ENCODE data around the gene SH3BP2. TPM values are rescaled to one million over a fixed set of nuclear protein-coding genes. Genes with fewer than 3 reads are reported as not detected.

Gene SH3BP2
- total RNA-seq, 1 donor from 2014 or later = 102 TPM

DNA sequence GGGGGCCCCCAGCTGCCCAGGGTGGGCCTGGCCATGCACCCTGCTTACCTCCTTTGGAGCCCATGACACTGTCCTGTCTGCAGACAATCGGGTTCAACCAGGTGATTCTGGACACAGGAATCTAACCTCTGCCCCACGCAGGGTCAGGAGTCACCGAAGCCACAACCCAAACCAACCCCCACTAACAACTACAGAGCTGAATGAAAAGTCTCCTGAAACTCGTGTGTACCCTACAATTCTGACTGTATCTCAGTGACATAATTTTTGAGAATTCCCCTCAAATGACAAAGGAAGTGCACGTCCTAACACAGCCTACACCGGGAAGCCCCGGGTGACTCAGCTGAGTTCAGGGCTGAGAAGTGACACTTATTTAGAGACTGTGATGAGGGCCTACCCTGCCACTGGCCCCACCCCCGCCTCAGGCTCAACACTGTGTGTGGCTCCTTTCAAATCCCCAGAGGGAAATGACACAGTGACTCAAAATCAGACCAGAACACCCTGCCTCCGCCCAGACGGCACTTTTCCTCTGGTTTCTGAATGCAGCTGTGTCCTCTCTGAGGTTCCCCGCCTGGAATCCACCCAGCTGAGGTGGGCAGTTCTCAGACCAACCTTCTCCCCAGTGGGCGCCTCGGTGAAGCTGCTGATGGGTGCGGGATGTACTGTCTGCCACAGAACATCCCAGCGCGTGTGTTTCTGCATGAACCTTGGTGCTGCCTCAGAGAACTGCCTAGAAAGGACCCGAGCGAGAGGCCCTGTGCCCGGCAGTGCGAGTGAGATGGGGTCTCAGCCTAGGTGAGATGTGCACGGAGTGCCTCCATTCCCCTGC is 46.7 kb upstream of the SH3BP2 start:
- intact Hi-C loops (cut with DNase I) = no loop called here
- Histone ChIP-seq H3K27ac (peak overlapping the region; percentile 31), H3K4me3 (no peak overlapping the region), H3K27me3 (ENCODE audit: low read depth) (no peaks in the 10 kb centered on the region), H3K4me1 (peaks cover 22% of the 10 kb centered on the region), H3K36me3 (peaks cover 68% of the 10 kb centered on the region), H3K9me3 (no peaks in the 10 kb centered on the region)
- ATAC-seq (peak; percentile 68 to 69), DNase-seq (peak; percentile 51)
- TF ChIP-seq, protein P1, sequence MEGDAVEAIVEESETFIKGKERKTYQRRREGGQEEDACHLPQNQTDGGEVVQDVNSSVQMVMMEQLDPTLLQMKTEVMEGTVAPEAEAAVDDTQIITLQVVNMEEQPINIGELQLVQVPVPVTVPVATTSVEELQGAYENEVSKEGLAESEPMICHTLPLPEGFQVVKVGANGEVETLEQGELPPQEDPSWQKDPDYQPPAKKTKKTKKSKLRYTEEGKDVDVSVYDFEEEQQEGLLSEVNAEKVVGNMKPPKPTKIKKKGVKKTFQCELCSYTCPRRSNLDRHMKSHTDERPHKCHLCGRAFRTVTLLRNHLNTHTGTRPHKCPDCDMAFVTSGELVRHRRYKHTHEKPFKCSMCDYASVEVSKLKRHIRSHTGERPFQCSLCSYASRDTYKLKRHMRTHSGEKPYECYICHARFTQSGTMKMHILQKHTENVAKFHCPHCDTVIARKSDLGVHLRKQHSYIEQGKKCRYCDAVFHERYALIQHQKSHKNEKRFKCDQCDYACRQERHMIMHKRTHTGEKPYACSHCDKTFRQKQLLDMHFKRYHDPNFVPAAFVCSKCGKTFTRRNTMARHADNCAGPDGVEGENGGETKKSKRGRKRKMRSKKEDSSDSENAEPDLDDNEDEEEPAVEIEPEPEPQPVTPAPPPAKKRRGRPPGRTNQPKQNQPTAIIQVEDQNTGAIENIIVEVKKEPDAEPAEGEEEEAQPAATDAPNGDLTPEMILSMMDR (IDR thresholded peaks at IDR 0.05) = no peak

DNA sequence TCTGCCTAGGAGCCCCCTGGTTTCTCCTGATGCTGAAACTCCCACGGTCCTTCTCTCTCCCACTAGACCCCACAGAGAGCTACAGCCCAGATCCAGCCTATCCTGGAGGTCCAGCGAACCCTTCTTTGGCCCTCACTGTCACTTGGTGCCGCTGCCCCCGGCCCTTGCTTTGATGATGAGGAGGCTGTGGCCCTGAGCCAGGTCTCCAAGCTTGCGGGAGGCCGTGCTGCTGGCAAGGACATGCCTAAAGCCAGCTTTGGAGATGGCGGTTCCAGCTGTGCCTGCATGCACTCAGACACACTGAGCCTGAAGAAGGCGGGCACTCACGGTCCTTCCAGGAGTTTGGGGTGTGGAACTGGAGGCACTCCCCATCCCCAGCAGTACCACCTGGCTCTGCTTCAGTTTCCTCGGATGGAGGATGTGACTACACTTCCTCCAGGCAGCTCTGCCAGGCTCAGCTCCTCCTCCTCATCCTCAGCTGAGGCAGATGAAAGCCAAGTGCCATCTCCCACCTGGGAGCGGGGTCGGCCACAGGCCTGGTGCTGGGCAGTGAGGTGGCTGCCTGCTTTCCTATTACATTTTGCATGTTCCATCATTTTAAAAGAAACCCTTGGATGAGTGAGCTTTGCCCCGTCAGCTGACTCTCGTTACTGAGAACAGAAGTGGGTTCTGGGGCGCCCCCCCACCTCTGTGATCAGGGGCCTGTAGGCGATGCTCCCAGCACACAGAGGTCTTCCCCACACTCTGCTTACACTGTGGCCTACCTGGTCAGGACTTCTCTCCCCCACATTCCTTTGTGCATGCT is 45.8 kb upstream of the SH3BP2 start:
- H3K36me3 ChIP-seq = peaks cover 63% of the 10 kb centered on the region
- DNase-seq (peak; percentile 46), ATAC-seq (no peak)
- no peaks in the 10 kb centered on the region for H3K9me3 ChIP-seq
- TF ChIP-seq, protein P1 (IDR thresholded peaks at IDR 0.05) = no peak
- H3K27ac ChIP-seq = peak overlapping the region; percentile 31
- no peaks in the 10 kb centered on the region for H3K27me3 ChIP-seq (ENCODE audit: low read depth)
- no peak overlapping the region for H3K4me3 ChIP-seq
- intact Hi-C loops (cut with DNase I) = no loop called here
- H3K4me1 ChIP-seq = peaks cover 24% of the 10 kb centered on the region

GRCh38 chr4:2750719-2751605 is 41.9 kb upstream of the SH3BP2 start:
- Histone ChIP-seq H3K4me1 (peaks cover 40% of the 10 kb centered on the region), H3K9me3 (no peaks in the 10 kb centered on the region), H3K4me3 (no peak overlapping the region), H3K36me3 (peaks cover 32% of the 10 kb centered on the region), H3K27me3 (ENCODE audit: low read depth) (no peaks in the 10 kb centered on the region), H3K27ac (no peak overlapping the region)
- TF ChIP-seq, protein P1 (IDR thresholded peaks at IDR 0.05) = no peak
- no peak for ATAC-seq
- intact Hi-C loops (cut with DNase I) = no loop called here
- peak; percentile 26 for DNase-seq

- intact Hi-C loops (cut with DNase I) = no loop called here
- ATAC-seq = no peak
Measured at GRCh38 chr4:2753436-2753835, 39.4 kb upstream of the SH3BP2 start.

More at GRCh38 chr4:2753436-2753835, 39.4 kb upstream of the SH3BP2 start:
- Histone ChIP-seq H3K4me3 (no peak overlapping the region), H3K27me3 (ENCODE audit: low read depth) (no peaks in the 10 kb centered on the region), H3K36me3 (peaks cover 11% of the 10 kb centered on the region), H3K9me3 (no peaks in the 10 kb centered on the region), H3K4me1 (peaks cover 35% of the 10 kb centered on the region), H3K27ac (no peak overlapping the region)
- peak; percentile 11 for DNase-seq
- TF ChIP-seq, protein P1 (IDR thresholded peaks at IDR 0.05) = no peak

Data from lower lobe of right lung (tissue), 2 donors.